ENCODE data around the gene HAP1. TPM values are rescaled to one million over a fixed set of nuclear protein-coding genes. Genes with fewer than 3 reads are reported as not detected.

The HAP1 gene
- total RNA-seq, 4 donors from 2014 or later: 0.22 TPM; not detected in 3

DNA sequence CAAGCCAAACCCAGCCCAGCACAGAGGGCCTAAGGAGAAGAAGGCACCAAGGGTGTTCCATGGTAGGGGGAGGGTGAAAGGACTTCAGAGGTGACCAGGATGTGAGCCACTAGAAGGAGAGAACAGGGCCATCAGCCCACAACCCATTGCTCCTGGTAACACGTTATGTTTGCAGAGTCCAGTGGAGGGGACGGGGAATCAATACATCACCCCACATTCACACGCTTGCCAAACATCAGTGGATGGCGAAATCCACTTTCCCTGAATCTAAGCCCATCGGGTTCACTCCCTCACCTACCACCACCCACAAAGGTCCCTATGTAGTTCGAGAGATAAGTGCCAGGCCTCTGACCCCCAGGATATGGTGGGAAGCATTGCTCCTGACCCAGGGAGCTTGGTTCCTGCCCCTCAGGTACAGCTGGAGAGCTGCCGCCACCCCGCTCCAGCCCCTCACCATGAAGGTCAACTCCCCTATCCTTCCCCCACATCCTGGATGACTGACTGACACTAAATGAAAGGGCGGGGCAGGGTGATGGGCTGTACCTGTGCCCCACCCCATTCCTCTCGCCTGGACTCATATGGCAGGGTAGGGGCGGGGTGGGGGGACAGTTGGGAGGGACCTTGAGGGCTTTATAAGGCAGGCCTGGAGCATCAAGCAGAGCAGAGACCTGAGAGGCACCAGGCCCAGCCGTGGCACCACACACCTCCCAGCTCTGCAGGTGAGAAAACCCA is 22.6 kb downstream of the HAP1 start, which contains the start of gene GAST:
GAST (plus strand) TSS at position 663 of the 732 bp plus-strand sequence. CDS start 3,106 bp downstream, outside the sequence.
- in situ Hi-C loops (cut with MboI; ENCODE audit: low sequenced_read_pairs in 4 of 4): no loop called here
- ATAC-seq (no peak), DNase-seq (no peak)
- no peaks in the 10 kb centered on the region for H3K4me1 ChIP-seq
- no peak within 1 kb of the TSS for H3K4me3 ChIP-seq
- H3K36me3 ChIP-seq: no peaks in the 10 kb centered on the region
- no peak within 1 kb of the TSS for H3K27ac ChIP-seq
- TF ChIP-seq, protein P1, sequence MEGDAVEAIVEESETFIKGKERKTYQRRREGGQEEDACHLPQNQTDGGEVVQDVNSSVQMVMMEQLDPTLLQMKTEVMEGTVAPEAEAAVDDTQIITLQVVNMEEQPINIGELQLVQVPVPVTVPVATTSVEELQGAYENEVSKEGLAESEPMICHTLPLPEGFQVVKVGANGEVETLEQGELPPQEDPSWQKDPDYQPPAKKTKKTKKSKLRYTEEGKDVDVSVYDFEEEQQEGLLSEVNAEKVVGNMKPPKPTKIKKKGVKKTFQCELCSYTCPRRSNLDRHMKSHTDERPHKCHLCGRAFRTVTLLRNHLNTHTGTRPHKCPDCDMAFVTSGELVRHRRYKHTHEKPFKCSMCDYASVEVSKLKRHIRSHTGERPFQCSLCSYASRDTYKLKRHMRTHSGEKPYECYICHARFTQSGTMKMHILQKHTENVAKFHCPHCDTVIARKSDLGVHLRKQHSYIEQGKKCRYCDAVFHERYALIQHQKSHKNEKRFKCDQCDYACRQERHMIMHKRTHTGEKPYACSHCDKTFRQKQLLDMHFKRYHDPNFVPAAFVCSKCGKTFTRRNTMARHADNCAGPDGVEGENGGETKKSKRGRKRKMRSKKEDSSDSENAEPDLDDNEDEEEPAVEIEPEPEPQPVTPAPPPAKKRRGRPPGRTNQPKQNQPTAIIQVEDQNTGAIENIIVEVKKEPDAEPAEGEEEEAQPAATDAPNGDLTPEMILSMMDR (IDR thresholded peaks at IDR 0.05 in 4 of 5, conservative IDR thresholded peaks at IDR 0.05 in 1 of 5): no peak
- no peak for TF ChIP-seq POLR2A (IDR thresholded peaks at IDR 0.05)
- intact Hi-C loops (cut with DNase I; ENCODE audit: low total_unique reads): no loop called here
- no peaks in the 10 kb centered on the region for H3K27me3 ChIP-seq
- H3K9me3 ChIP-seq: no peaks in the 10 kb centered on the region

DNA sequence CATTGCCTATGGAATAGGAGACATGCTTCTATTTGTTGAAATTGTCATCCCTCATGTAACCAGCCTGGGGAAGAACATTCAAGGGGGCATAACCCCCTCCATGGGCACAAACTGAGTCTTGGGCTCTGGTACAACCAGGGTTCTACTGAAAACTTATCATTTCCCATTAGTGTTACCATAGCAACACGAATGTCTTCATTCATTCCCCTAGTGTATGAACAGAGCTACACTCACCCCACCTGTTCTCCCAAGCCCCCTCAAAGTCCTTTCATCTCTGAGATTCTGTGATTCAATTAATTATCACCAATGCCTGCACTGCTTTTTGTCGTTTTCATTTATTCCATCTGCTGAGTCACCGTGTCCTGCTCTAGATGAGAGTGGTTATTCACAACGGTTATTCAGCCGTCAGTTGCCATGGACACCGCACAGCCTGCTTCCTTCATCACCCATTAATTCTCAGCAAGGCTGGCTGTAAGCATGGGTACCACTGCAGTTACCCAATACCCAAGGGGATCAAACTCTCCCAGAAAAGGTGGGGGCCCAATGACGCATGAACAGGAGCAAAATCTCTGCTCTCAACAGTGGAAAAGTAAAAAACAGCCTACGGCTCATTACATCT is 23.9 kb downstream of the HAP1 start:
- ATAC-seq (no peak), DNase-seq (no peak)
- no peak for TF ChIP-seq POLR2A (IDR thresholded peaks at IDR 0.05)
- TF ChIP-seq, protein P1 (IDR thresholded peaks at IDR 0.05 in 4 of 5, conservative IDR thresholded peaks at IDR 0.05 in 1 of 5): no peak
- no peaks in the 10 kb centered on the region for H3K4me1 ChIP-seq
- H3K36me3 ChIP-seq: no peaks in the 10 kb centered on the region
- H3K27ac ChIP-seq: no peak overlapping the region
- in situ Hi-C loops (cut with MboI; ENCODE audit: low sequenced_read_pairs in 4 of 4) (no loop called here), intact Hi-C loops (cut with DNase I; ENCODE audit: low total_unique reads) (no loop called here)
- no peak overlapping the region for H3K4me3 ChIP-seq
- no peaks in the 10 kb centered on the region for H3K9me3 ChIP-seq
- H3K27me3 ChIP-seq: no peaks in the 10 kb centered on the region

DNA sequence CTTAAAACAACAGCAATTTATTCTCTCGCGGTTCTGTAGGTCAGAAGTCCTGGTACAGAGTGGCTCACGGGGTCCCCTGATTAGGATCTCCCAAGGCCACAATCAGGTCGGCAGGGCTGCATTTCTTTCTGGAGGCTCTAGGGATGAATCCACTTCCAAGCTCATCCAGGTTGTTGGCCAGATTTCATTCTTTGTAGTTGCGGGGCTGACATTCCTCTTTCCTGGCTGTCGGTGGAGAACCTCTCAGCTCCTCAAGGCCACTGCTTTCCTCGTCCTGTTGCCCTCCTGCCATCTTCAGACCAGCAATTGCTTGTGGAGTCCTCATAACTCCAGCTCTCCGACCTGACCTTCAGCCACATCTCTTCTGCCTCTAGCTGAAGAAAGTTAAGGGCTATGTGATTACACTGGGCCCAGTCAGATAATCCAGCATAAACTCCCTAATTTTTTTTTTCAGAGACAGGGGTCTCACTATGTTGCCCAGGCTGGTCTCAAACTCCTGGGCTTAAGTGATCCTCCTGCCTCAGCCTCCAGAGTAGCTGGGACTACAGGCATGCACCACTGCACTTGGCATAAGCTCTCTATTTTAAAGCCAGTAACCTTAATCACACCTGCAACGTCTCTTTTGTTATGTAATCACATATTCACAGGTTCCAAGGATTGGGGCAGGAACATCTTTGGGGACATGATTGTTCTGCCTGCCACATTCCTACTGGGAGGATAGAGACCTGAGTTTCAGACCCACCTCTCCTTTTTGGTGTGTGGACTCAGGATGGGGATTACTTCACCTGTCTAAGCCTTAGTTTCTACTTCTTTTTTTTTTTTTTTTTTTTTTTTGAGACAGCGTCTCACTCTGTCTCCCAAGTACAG is 26.4 kb downstream of the HAP1 start:
- no peaks in the 10 kb centered on the region for H3K4me1 ChIP-seq
- no peak for ATAC-seq
- H3K4me3 ChIP-seq: no peak overlapping the region
- DNase-seq: no peak
- intact Hi-C loops (cut with DNase I; ENCODE audit: low total_unique reads) (no loop called here), in situ Hi-C loops (cut with MboI; ENCODE audit: low sequenced_read_pairs in 4 of 4) (no loop called here)
- no peaks in the 10 kb centered on the region for H3K9me3 ChIP-seq
- H3K27me3 ChIP-seq: no peaks in the 10 kb centered on the region
- TF ChIP-seq, protein P1 (IDR thresholded peaks at IDR 0.05 in 4 of 5, conservative IDR thresholded peaks at IDR 0.05 in 1 of 5): no peak
- TF ChIP-seq POLR2A (IDR thresholded peaks at IDR 0.05): no peak
- no peaks in the 10 kb centered on the region for H3K36me3 ChIP-seq
- no peak overlapping the region for H3K27ac ChIP-seq

DNA sequence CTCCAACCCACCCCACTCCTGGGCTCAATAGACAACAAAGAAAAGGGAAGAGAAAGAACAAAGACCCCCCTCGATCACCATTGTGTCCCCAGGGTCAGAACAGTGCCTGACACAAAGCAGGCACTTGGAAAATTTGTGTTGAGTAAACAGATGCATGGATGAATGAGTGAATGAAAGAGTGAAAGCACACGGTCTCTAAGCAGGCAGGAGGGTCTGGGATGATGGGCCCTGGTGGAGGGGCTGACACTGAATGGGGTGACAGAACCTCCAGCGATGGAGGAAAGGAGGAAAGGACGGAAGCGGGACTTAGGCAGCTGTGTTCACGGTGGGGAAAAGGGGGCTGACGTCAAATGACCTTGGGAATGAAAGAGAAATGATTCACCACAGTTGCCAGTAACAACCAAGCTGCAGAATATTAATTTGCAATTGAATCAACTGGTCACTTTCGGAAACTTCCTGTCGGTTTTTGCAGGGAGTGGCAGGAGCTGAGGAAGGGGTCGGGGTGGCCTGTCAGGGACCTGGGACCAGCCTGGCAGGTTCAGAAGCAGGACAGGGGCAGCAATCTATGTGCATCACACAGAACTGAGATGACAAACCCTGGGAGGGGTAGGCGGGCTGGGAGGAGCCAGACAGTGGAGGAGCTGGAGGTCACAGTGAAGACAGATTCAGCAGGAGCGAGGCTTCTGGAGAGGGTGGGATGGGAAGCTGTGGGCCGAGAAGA is 29.0 kb downstream of the HAP1 start:
- ATAC-seq (no peak), DNase-seq (no peak)
- no peak overlapping the region for H3K4me3 ChIP-seq
- H3K4me1 ChIP-seq: no peaks in the 10 kb centered on the region
- H3K36me3 ChIP-seq: no peaks in the 10 kb centered on the region
- in situ Hi-C loops (cut with MboI; ENCODE audit: low sequenced_read_pairs in 4 of 4): no loop called here
- no peak for TF ChIP-seq POLR2A (IDR thresholded peaks at IDR 0.05)
- TF ChIP-seq, protein P1 (IDR thresholded peaks at IDR 0.05 in 4 of 5, conservative IDR thresholded peaks at IDR 0.05 in 1 of 5): no peak
- H3K27ac ChIP-seq: no peak overlapping the region
- H3K9me3 ChIP-seq: no peaks in the 10 kb centered on the region
- intact Hi-C loops (cut with DNase I; ENCODE audit: low total_unique reads): no loop called here
- H3K27me3 ChIP-seq: no peaks in the 10 kb centered on the region
